ENCODE measurements around the gene PRKAB1.
"Not testable (repeated sequence)": the region's sequence is repeated elsewhere in the genome, so short reads cannot be mapped to it uniquely, and the experiment has no call there.

The PRKAB1 gene

GRCh38 chr12:119685375-119685774, 17.4 kb downstream of the PRKAB1 start:
- no peak for DNase-seq

DNA sequence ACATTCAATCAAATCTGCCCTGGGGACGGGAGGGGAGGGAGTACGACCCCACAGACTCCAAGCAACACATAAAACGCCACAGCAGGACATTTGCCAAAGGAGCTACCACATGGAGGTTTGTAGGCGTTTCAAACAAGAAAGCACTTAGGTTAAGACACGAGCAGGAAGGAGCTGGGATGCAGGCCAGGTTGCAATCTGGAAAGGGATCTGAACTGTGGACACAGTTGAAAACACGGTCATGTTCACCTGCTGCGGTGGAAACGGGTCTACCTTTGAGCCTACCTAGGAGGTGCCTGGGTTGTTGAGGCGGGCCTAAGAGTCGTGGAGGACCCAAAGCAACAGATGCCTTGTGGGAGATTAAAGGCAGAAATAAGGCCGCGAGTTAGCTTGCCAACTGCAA, 18.4 kb downstream of the PRKAB1 start:
- no peak for DNase-seq

DNA sequence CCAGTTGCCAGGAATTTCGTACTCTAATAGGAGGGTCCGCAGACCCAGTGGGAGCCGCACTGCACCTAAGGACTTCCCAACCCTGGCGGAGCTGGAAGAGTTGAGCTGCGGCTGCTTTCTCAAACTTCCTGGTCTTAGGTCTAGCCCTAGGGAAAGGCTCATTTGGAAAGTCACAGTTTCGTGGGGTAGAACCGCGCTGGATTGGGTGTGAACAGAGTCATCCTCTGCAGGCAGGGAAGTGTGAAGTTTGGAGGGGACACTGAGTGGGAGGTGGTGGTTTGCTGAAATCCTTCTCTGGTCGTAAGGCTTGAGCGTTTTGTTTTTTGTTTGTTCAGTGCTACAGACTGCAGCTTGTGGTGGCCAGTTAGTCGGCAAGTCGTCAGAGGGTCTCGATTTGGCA, 18.8 kb downstream of the PRKAB1 start:
- no peak for DNase-seq

DNA sequence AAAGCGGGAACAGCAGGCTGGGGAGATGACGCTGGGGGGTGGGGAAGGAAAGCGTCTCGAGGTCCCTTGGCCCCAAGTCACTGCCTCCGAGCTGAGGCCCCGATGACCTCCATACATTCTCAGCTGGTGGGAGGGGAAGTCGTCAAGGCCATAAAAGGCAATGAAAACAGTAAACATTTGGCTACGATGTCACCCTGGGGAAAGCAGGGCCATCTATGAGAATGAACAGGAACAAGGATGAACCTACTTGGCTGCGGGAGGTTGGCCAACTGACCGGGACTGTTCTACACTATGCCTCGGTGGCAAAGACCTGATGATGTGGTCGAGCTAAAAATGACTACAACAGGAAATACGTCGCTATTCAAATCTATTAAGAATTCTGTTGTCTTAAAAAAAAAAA, 19.5 kb downstream of the PRKAB1 start:
- no peak for DNase-seq

DNA sequence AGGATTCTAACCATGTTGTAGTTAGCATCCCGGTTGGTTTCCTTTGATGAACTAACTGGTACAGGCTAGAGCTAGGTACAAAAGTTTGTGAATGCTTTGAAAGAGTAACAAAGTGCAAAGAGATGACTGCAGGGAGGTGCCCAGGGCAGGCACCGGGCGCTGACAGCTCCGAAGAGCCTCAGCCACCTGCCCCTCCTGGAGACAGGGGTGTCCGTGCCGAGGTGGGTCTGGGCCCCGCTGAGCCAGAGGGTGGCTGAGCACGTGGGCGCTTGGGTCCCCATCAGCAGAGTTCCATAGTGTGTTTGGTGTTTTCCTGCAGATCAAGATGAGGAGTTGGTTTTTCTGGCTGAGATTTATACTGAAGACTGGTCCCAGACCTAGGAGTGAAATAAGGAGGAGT, 19.9 kb downstream of the PRKAB1 start:
- no peak for DNase-seq

DNA sequence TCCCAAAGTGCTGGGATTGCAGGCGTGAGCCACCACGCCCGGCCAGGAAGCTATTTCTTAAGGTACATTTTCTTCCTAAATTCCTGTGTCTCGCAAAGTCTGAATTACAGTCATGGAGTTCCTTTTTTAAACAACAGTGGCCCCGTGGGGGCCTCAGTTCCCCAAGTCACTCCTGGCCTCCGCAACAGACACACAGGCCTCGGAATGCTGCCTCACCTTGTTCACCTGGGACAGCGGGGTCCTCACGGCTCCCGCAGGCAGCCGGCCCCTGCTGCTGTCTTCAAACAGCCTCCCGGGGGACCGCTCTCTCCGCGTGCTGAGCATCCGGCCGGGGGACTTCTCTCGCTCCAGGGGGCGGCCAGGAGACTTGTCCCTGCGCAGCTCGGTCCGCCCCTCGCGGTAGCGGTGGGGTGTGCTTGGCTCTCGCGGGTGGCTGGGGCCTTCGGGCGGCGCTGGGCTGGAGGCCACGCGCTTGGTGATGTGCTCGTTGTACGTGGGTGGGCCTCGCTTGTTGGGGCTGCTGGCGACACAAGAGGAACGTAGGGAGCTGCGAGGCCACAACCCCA, 22.1 kb downstream of the PRKAB1 start:
- DNase-seq, result no peak

- DNase-seq, result no peak
Measured at GRCh38 chr12:119691202-119691810, 23.4 kb downstream of the PRKAB1 start.

- DNase-seq, result no peak
Measured at GRCh38 chr12:119692410-119692809, 24.5 kb downstream of the PRKAB1 start.

DNA sequence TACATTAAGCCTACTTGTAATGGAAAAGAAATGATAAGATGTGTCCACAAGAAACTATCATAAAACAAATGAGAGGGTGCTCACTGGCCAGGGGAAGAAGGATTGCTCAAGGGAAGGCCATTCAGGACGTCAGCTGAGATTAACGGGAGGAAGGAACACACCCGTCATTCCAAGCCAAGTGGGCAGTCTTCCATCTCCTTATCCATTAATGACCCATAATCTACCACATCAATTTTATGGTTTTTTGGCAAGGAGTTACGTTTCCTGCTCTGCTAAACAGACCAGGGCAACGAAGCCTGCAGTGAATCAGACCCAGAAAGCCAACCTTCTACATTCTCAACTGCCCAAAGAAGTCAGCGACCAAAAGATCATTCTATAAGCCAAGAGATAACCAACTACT, 25.1 kb downstream of the PRKAB1 start:
- no peak for DNase-seq

GRCh38 chr12:119693511-119693910, 25.6 kb downstream of the PRKAB1 start:
- DNase-seq, result no peak

DNA sequence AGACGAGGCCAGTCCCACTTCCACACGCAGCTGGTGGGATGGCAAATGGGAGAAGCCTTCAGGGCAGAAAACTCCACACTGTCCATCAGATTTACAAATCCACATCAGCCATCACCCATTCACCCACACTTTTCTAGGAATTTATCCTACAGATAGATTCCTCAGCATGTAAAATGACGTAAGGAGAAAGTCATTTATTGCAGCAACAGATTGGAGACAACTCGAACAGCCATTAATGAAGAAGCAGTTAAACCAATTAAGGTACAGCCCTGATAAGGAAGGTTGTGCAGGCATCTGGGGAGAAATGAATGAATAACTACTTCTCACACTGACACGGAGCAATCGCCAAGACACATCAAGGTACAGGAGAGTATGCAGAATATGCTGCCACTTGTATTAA, 26.2 kb downstream of the PRKAB1 start:
- no peak for DNase-seq

- DNase-seq, result no peak
Measured at GRCh38 chr12:119695034-119695433, 27.1 kb downstream of the PRKAB1 start.

DNA sequence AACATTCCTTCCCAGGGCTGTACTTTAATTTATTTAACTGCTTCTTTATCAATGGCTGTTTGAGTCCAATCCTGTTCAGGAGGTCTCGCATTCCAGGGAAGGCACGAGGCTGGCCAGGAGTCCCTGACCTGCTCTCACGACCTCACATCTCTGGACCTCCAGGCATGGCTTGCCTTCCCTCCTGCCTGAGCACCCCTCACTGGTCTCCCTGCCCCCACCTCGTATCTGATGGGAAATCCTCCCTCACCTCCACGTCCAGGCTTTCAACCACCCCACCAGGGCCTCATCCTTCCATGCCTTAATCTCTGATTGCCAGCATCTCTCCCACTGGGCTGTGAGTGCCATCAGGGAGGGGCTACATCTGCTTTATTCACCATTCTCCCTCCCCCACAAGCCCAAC, 29.0 kb downstream of the PRKAB1 start:
- no peak for DNase-seq

- DNase-seq, result no peak
Measured at GRCh38 chr12:119699199-119699760, 31.3 kb downstream of the PRKAB1 start.

DNA sequence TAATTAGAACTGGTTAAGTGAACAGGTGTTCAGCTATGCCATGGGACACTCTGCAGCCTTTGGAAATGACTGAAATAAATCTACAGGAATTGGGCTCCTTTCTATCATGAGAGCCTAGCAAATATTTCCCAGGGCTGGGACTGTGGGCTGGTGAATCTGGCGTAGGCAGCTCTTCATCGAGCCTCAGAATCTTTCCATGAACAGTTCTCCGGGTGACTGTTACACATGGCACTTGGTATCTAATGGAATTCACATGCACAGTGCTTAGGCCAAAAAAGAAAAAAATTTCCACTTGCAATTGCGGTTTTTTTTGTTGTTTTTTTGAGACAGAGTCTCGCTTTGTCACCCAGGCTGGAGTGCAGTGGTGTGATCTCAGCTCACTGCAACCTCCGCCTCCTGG, 32.1 kb downstream of the PRKAB1 start:
- no peak for DNase-seq

- no peak for DNase-seq
Measured at GRCh38 chr12:119704065-119704747, 36.3 kb downstream of the PRKAB1 start.

DNA sequence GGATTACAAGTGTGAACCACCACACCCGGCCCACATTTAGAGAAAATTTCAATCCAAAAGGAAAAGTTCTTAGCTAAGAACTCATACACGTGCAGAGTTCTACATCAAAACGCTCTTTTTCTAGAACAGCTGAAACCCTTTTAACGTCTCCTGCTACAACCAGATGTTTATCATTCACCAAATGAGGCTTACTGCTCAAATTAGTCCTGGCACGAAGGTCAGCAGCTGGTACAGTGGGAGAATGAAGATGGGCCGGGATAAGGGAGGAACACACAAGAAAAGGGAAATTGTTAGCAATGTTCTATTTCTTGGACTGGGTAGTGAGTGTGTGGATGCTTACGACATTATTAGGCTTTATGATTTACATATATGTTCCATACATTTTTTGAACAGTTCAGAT, 37.2 kb downstream of the PRKAB1 start:
- no peak for DNase-seq

- not testable (repeated sequence) for DNase-seq
Measured at GRCh38 chr12:119706427-119706826, 38.5 kb downstream of the PRKAB1 start.

- no peak for DNase-seq
Measured at GRCh38 chr12:119710374-119710964, 42.5 kb downstream of the PRKAB1 start.

- DNase-seq, result no peak
Measured at GRCh38 chr12:119710965-119711551, 43.1 kb downstream of the PRKAB1 start.

DNA sequence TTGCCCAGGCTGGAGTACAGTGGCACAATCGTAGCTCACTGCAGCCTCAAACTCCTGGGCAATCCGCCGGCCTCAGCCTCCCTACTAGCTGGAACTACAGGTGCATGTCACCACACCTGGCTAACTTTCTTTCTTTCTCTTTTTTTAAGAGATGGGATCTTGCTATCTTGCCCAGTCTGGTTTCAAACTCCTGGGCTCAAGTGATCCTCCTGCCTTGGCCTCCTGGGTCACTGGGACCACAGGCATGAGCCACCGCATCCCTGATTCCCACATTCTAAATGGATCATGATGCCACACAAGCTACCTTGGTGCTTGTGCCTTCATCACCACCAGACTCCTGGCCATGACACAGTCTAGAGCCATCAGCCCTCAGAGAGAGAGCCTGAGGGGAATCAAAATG, 43.8 kb downstream of the PRKAB1 start:
- no peak for DNase-seq

DNA sequence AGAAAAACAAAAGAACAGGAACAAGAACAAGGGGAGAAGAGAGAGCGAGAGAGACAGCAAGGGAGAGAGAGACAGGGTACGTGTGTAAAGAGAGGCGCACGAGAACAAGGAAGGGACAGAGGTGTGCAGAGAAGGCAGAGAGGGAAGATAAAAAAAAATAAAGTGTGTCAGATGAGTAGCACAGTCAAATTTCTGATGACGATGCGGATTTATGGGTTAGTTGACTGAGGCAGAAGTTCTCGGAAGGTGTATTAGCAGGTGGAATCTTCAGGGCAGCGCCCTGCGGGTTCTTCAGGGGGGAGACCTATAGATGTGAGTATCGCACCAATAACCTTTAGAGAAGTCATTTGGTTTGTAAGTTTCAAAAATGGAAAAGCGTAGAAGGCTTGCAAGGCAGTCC, 44.8 kb downstream of the PRKAB1 start:
- no peak for DNase-seq

DNA sequence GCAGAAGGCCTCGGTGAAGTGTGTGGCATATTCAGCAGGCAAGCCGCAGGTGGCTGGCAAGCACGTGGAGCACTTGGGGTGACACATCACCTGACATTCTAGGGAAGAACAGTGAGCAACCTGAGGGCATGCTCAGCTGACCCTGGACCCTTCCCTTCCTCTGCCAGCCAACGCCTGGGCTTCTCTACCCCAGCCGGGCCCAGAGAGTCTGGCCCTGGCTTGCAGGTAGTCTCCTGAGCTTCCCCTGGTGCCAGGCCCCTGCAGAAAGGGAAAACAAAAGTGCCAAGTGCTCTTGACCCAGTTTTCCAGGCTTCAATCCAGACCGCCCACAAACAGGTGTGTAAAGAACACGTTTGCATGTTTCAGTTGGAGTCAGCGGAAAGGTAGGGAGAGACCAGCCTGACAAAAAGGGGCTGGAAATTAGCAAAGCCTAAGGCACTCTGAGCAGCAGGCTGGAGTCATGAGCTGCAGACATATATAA, 45.7 kb downstream of the PRKAB1 start:
- no peak for DNase-seq

Measured in hematopoietic multipotent progenitor cell treated with erythropoietin and hydrocortisone succinate and interleukin-3 and kit ligand, for 8 days (in vitro differentiated cells).